Kidney epithelial cell (primary cell): ENCODE data around the gene ALKBH5. TPM values are rescaled to one million over a fixed set of nuclear protein-coding genes. Genes with fewer than 3 reads are reported as not detected.

Experiments
- DNase-seq: peaks from one replicate; pipeline ENCODE4 v3.0.0-alpha.2; 2010; ENCODE audit warnings: low read depth
- H3K27me3 ChIP-seq: 2 replicates; pipeline ENCODE4 v1.6.0; 2011; ENCODE audit warnings: low read length; ENCODE audit not compliant: control insufficient read depth, insufficient read depth
- H3K36me3 ChIP-seq: 2 replicates; pipeline ENCODE4 v1.5.1; 2011; ENCODE audit warnings: low read length; ENCODE audit not compliant: control insufficient read depth, insufficient read depth
- H3K4me3 ChIP-seq: 2 replicates; pipeline ENCODE4 v1.5.1; 2011; ENCODE audit warnings: low read depth, mild to moderate bottlenecking, control low read depth, low read length
- total RNA-seq: library from RNA; depleted of rRNA; stranded (reverse); fragments of >200 nt; gene quantifications from 2 replicates; pipeline ENCODE4 v1.2.3, GENCODE V29; 2015
- TF ChIP-seq, protein P1 (sequence below): IDR thresholded peaks from 2 replicates; pipeline ENCODE4 v1.5.1; 2011; ENCODE audit warnings: mild to moderate bottlenecking, moderate library complexity, low read length, control low read depth, inconsistent platforms; ENCODE audit not compliant: insufficient read depth, poor library complexity, severe bottlenecking

The ALKBH5 gene
- total RNA-seq, 1 donor from 2014 or later, result 103 TPM

DNA sequence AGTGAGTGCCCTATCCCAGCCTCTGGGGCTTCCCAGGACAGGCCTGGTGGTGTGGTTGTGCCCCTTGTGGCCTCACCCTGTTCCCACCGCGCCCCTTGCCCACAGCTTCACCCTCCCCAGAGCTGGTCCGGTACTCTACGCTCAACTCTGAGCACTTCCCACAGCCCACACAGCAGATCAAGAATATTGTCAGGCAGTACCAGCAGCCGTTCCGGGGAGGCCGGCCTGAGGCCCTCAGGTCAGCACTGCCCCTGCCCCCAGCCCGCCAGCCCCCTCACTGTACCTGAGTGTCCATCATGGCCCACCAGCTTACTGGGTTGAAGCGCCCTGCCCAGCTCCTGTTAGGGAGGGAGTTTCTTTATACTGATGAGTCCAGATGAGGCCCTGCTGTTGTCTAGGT lies 32.3 kb upstream of the ALKBH5 start:
- TF ChIP-seq, protein P1, sequence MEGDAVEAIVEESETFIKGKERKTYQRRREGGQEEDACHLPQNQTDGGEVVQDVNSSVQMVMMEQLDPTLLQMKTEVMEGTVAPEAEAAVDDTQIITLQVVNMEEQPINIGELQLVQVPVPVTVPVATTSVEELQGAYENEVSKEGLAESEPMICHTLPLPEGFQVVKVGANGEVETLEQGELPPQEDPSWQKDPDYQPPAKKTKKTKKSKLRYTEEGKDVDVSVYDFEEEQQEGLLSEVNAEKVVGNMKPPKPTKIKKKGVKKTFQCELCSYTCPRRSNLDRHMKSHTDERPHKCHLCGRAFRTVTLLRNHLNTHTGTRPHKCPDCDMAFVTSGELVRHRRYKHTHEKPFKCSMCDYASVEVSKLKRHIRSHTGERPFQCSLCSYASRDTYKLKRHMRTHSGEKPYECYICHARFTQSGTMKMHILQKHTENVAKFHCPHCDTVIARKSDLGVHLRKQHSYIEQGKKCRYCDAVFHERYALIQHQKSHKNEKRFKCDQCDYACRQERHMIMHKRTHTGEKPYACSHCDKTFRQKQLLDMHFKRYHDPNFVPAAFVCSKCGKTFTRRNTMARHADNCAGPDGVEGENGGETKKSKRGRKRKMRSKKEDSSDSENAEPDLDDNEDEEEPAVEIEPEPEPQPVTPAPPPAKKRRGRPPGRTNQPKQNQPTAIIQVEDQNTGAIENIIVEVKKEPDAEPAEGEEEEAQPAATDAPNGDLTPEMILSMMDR, result no peak
- Histone ChIP-seq H3K36me3 (no peaks in the 10 kb centered on the region), H3K27me3 (no peaks in the 10 kb centered on the region), H3K4me3 (no peak overlapping the region)
- no peak for DNase-seq

- no peak for DNase-seq
- no peaks in the 10 kb centered on the region for H3K27me3 ChIP-seq
- TF ChIP-seq, protein P1, result no peak
- H3K4me3 ChIP-seq, result no peak overlapping the region
- no peaks in the 10 kb centered on the region for H3K36me3 ChIP-seq
Measured at GRCh38 chr17:18155179-18155578, 28.4 kb upstream of the ALKBH5 start.

DNA sequence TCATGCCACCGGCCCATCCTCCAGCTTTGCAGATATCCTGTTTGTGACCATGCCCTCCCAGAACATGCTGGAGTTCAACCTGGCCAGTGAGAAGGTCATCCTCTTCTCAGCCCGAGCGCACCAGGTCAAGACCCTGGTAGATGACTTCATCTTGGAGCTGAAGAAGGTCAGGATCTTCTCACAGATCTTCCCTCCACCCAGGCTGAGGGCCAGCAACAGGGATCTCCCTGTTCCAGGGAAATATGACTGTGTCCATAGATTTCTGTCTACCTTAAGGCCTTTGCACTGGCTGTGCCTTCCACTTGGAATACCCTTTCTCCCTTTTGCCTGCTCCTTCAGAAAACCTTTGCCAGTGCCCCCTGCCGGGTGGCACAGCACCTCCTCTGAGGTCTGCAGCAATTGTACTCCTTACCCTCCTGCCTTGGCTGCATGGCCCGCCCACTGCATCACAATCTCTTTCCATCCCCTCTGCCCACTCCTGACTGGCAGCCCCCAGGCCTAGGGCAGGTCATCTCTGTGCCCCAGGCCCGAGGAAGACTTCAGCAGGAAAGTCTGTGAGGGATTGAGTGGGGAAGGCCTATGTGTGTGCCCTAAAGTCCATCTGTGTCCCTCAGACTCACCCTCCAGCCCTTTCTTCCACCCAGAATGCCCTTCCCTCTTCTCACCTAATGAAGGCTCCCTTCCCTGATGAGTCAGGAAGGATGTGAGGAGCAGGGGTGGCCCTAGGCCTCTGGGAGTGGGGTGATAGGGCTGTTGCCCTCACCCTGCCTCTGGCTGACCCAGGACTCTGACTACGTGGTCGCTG lies 27.3 kb upstream of the ALKBH5 start:
- no peak for DNase-seq
- no peaks in the 10 kb centered on the region for H3K27me3 ChIP-seq
- H3K36me3 ChIP-seq, result no peaks in the 10 kb centered on the region
- H3K4me3 ChIP-seq, result no peak overlapping the region
- TF ChIP-seq, protein P1, result peak; percentile 20

GRCh38 chr17:18156976-18157280 lies 26.7 kb upstream of the ALKBH5 start:
- TF ChIP-seq, protein P1, result no peak

DNA sequence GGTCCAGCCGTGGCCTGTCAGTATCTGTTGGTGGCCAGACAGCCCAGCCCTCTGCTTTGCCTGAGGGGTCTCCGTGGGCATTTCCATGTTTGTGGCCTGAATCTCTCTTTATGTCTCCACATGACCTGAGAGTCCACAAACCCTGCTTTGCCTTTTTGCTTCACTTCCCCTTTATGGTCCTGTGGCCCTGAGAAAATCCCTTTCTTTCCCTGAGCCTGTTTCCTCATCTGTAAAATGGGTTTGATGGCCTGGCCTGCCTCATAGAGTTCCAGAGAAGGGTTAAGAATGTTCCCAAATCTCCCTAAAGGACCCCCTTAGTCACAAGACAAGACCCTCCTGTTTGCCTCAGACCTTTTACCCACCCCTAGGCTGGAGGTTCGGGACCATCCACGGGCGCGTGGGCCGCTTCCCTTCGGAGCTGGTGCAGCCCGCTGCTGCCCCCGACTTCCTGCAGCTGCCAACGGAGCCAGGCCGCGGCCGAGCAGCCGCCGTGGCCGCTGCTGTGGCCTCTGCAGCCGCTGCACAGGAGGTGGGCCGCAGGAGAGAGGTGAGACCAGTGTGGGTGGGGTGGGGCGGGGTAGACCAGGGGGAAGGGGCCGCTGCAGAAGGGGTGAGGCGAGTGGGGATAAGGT lies 26.2 kb upstream of the ALKBH5 start:
- DNase-seq, result no peak
- H3K36me3 ChIP-seq, result no peaks in the 10 kb centered on the region
- H3K4me3 ChIP-seq, result no peak overlapping the region
- no peaks in the 10 kb centered on the region for H3K27me3 ChIP-seq
- TF ChIP-seq, protein P1, result no peak

More at GRCh38 chr17:18156976-18157280, 26.7 kb upstream of the ALKBH5 start:
- Histone ChIP-seq H3K4me3 (no peak overlapping the region), H3K36me3 (no peaks in the 10 kb centered on the region), H3K27me3 (no peaks in the 10 kb centered on the region)
- no peak for DNase-seq
